HG03196 (cell line): ENCODE results near the gene GUCY1A1.

Source experiments
- ATAC-seq: cut with Tn5 transposase; IDR thresholded peaks from one replicate; pipeline ENCODE4 v1.9.1; 2021; ENCODE audit not compliant: unreplicated experiment

GUCY1A1 gene

DNA sequence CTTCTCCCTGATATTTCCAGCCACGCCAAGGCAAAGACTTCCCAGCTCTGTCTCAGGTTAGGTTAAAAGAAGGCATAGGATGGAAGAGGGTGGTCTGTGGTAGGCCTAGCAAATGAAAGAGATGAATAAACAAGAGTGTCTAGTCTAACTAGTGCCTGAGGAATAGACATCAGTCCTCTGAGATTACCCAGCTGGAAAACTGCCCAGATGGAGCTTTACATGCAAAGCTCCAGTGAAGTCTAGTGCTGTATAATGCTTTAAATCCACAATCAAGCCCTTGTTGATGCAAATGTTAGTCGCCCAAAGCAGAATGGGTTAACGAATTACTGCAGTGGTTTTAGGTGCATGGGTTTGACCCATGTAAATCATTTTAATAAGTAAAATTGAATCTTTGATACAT, 67.4 kb downstream of the GUCY1A1 start:
- no peak for ATAC-seq

DNA sequence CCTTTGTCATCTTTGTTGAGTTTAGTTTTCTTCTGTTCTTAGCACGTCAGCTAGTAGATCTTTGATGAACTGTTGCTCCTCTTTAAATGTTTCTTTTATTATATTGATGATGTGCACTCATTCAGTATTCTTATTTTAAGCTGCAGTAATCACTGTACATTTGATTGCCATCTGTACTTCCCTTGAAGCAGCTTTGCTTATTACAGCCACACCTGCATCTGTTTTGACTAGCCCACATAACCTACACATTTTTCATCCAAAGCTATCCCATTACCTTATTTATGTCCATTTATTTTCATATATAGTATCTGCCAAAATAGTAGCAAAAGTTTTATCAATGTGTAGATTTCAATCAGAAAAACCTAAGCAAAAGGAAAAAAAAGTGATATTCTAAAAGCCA, 68.3 kb downstream of the GUCY1A1 start:
- no peak for ATAC-seq

DNA sequence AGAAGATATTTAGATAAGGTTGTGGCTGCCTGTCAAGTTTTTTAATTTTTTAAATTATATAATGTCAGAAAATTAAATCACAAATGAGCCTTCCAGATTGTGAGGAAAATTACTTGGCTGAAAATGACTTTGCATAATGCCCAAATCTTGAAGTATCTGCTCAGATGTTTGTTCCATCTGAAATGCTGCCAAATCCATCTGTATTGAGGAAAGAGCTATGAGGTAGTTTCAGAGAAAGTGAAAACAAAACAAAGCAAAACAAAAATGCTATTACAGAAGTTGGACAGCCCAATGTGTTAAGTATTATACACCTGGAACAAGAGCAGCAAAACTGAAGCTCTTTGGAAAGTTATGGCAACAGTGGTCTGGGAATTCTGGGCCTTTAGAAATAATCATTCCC, 68.8 kb downstream of the GUCY1A1 start:
- no peak for ATAC-seq

DNA sequence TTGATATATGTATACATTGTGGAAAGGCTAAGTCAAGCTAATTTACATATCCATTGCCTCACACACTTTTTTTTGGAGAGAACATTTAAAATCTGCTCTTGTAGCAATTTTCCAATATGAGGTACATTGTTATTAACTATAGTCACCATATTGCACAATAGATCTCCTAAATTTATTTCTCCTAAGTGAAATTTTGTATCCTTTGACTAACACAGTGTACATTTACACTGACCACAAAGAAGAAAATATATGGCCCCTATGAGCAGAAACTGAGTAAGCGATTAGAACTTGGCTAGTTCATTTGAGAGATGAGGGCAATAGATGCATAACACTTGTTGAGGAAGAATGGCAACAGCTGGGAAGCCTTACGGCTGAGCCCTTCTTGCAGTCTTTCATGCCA, 71.9 kb downstream of the GUCY1A1 start:
- no peak for ATAC-seq

DNA sequence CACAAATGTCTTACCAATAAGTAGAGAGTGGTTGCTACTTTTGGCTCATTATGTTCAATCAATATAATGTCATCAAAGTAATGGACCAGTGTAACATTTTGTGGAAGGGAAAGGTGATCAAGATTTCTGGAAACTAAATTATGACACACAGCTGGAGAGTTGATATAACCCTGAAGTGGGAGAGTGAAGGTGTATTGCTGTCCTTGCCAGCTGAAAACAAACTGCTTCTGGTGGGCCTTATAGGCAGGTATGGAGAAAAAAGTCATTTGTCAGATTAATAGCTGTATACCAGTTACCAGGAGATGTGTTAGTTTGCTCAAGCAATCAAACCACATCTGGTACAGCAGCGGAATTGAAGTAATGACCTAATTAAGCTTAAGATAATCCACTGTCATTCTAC, 74.9 kb downstream of the GUCY1A1 start:
- ATAC-seq: no peak

DNA sequence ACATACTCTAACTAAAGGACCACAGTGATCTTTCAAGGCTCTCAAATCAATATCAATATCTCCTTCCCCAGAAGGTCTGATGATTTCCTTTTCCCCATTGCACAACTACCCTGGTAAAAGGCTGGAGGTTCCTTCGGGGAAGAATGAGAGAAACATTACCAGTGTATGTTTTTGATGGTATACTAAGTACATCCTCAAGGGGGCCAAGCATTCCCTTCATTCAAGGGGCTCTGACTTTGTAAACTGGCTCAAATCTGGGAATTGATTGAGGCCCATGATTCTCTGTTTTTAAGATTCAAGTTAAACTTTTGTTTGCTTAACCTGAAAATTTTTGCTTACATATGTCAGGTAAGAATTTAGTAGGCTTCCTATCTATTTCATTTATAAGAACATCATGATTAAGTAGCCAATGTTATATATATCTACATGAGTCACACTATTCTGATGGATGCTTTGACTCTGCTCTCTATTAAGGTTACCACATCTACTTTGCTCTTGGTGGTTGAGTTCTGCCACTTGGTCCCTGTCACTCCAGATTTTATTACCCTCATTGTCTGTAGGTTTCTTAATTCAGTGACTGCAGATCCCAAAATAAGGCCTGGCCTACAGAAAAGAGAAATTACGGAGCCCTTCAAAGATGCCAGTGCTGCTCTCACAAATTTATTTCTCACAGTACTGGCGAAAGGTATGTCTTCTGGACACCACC, 75.8 kb downstream of the GUCY1A1 start:
- ATAC-seq: no peak

DNA sequence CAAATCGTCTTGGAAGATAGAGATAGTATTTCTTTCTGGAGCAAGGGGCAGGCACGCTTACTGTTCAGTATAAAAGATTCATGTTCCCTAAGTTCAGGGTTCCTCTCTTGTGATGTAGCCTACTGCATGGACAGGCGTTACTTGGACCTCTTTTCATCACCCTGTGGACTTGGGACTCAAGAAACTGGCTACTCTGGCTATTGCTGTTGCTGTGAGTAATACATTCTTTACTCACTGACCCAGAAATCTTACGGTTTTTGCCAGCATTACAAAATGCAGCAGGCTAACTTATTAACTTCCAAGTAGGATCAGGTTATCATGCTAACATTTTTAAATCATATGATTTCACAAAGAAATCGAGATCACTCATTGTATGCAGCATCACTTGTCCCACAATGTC, 79.3 kb downstream of the GUCY1A1 start:
- no peak for ATAC-seq

DNA sequence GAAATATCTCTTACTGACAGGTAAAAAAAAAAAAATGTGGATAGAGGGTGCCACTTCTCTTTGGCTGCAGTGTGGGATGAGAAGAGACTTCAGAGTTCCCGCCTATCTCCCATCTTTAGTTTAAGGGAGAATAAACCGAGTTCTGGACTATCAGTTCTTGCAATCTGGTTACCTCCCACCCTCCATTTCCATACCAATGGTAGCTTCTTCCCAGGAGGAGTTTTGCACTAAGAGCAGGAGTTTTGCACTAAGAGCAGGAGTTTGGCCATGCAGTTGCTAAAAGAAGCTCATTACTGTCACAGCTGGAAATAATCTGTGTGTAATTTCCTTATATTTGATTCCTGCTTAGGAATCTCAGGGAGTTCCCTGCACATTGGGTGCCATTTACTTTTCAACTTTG, 81.4 kb downstream of the GUCY1A1 start:
- no peak for ATAC-seq

DNA sequence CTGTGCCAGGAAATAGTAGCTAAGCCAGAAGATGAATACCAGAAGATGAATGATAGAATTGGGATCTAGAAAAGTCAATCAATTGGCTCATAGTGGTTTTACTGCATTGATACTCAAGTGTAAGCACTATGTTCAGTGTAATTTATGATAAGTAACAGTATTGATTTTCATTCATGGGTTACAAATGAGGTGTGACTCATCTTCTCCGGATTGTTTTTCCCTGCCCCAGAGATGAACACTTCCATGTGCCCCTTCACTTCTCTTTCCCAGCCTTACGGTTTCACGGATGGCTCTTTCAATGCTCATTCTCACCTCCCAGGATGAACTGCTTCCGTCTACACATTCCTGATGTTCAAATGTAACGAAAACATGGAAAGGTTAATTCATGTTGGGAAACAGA, 82.4 kb downstream of the GUCY1A1 start:
- no peak for ATAC-seq

DNA sequence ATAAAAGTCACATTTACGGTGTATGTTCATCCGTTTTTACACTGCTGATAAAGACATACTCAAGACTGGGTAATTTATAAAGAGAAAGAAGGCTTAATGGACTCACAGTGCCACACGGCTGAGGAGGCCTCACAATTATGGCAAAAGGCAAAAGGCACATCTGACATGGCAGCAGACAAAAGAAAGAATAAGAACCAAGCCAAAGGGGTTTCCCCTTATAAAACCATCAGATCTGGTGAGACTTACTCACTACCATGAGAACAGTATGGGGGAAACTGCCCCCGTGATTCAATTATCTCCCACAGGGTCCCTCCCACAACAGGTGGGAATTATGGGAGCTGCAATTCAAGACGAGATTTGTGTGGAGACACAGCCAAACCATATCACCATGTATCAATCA, 84.9 kb downstream of the GUCY1A1 start:
- ATAC-seq: no peak

DNA sequence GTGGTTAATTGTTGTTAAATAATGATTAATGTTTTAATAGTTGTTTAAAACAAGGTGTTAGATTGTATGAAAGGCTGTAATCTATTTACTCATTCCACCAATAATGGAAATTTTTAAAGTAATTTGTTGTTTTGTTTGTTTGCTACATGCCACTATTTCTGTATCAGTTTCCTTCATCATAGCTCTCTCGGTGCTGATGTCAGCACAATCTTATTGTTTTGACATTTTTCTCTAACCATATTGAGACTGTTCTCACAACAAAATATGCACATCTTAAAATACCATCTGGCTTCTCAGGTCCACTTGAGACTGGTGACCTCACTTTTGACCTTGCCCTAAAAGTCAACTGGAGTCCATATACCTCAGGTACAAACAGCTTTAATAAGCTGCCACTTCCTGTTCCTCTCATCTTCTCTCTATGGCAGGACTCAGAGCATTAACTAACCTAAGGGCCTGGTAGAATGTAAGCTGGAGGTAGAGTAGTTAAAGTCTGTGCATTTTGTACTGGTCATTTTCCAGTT, 91.2 kb downstream of the GUCY1A1 start:
- ATAC-seq: no peak

DNA sequence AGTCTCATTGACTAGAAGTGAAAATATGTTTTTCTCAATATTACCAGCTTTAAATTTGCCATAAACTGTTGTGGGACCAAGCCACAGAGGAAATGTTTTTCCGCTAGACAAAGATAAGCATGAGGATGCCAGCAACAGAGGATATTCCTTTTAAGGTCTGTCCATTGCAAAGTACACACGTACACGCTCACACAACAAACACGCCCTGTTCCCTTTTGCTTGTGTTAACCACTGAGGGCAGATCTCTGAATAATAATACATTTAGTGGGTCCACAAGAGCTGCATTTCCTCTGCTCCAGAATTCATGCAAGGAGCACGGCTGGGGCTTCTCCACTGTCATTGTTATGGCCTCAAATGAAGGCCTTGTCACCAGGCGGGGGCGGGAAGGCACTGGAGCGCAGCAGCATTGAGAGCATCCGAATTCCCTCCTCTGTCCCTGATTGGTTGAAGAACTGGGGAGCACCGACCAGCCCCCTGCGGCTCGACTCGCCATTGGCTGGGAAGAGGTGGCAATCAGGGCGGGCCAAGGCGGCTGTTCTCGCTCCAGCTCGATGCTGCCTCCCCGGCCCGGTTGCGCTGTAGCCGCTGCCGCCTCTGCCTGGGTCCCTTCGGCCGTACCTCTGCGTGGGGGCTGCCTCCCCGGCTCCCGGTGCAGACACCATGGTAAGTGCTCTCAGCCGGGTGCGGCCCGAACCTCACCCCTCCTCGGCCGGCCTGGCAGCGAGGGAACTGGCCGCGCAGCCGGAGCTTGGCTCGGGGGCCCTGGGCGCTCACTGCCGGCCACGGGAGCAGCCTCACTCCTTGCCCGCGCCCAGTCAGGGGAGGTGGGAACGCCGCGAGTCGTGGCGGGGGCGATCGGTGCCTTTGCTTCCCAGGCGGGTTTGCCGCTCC, 92.1 kb downstream of the GUCY1A1 start, which contains the start of gene GUCY1B1:
Gene GUCY1B1, plus strand, starts transcription at position 541 of the 891 bp plus-strand sequence. Its CDS starts 120 bp downstream, at position 661.
- ATAC-seq: peak; percentile 98

DNA sequence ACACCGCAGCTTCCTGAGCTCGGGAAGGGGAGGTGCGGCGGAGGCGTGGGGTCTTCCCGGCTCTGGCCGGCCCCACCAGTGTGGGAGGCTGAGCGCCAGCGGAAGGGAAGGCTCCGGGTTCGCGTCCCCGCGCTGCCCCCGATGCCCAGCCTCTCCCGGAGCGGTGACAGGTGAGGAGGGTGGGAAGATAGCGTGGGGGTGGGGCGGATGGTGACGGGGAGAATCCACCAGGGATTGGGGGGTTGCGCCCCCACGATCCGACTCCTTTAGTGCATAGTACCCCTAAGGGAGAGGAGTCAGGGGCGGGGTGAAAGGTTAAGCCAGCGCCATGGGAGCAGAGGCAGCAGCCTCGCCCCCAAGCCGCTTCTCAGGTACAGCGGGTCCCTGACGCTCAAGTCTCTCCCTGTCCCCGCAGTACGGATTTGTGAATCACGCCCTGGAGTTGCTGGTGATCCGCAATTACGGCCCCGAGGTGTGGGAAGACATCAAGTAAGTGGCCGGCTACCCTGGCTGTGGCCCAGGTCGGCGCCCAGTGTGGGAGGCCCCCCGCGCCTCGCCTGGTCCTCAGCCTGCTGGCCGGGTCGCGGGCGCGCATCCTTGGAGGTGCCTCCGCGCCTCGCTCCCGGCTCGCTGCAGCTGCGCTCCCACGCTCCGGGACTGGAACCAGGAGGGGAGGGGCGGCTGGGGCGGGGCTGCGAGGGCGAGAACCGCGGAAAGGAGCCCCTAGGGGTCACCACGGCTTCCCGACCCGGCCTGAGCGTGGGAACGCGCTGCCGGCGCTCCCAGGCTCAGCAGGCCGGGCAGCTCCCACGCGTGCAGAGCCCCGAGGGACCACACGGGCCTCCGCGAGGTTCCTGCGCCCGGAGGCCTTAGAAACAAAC, 93.0 kb downstream of the GUCY1A1 start:
- peak; percentile 30 for ATAC-seq

DNA sequence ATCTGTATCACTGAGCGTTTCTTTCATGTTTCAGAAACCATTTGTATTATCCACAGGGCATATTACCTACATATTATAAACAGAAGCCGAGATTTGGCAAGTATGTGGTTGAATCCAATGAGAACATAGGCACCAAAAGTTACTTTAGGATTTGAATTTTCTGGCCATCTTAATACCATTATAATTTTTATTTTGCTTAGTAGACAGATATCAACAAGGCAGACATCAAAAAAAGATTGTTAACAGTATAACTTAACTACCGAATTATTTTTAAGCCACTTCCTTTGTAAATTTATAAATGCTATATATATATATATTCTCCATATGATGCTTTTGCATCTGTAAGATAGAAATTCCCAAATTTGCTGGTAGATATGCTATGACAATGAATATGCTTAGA, 94.4 kb downstream of the GUCY1A1 start:
- no peak for ATAC-seq

DNA sequence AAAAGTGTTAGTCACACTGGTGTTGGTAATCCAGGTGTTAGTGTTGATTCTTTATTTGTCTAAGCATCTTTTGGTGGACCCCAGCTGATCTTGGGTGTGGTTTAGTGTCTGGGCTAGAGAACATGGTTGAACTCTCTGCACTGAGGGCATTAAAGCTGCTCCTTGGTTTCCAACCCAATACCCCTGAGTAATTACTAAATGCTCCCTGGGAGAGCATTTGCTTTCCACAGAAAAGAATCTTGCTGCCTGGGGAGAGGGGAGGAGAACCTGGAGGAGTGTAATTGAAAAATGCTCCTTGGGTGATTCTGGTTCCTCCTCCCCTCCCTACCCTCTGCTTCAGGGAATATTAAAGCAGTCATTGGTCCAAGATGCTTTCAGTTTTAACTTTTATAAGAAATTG, 95.3 kb downstream of the GUCY1A1 start:
- no peak for ATAC-seq

DNA sequence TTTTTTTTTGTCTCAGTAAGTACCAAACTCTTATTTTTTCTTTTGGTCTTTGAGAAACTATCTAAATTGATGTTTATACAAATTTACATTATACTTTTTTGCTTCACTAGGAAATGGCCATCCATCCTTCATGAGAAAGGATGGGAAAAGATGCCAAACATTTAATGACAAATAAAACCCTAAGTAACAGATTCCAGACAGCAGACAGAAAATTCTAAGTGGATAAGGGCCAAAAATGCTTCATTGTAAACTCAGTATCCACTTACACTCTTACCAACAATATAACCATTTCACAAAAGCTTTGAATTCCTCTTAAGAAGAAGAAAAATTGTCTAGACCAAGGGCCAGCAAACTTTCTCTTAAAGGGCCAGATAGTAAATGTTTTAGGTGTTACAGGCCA, 95.7 kb downstream of the GUCY1A1 start:
- no peak for ATAC-seq

DNA sequence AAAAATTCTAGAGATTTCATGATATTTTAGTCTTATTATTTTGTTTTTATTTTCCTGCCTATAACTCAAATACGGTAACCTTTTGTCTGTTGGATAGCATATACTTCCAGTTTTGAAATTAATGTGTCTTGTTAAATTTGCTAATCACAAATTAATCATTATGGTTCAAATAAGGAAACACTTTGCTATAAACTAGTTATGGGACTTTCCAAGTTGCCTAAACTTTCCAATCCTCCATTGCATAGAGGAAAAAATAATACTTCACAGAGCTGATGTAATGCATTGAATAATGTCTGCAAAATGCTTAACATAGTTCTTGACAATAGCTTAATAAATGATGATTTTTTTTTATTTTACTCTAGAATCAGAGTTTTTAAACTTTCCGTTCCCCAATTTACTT, 96.9 kb downstream of the GUCY1A1 start:
- no peak for ATAC-seq

DNA sequence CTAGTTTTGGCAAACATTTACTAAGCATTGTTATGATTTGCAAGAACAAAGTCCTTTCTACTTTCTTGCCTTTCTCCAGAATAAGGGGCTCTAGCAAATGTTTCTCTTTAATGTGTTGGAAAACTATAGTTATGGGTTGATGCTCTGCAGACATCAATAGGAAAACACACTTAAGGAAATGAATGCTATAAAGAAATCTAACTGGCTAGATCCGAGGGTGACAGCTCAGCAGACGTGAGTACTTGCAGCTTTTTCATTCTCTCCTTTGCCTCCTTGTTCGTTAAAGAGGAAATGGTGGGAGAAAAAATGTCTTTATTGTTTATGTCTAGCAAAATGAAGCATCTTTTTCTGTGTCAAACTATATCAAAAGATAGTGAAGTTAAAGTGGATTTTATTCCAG, 98.5 kb downstream of the GUCY1A1 start:
- no peak for ATAC-seq

DNA sequence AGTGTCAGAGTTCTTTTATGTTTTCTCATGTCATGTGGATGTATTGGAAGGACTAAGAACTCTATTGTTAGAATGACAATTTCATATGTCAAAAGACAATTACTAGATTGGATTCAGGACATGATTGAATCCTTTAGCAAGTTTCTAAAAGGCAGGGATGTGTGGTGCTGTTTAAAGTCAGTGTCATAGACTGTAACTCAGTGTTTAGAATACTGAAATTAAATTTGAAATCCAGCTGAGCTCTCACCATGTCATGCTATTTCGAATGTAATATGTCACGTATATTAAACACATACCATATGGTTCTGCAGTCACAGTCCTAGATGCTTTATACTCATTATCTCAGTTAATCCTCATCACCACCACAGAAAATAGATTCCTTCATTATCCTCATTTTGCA, 100.0 kb downstream of the GUCY1A1 start:
- ATAC-seq: no peak

DNA sequence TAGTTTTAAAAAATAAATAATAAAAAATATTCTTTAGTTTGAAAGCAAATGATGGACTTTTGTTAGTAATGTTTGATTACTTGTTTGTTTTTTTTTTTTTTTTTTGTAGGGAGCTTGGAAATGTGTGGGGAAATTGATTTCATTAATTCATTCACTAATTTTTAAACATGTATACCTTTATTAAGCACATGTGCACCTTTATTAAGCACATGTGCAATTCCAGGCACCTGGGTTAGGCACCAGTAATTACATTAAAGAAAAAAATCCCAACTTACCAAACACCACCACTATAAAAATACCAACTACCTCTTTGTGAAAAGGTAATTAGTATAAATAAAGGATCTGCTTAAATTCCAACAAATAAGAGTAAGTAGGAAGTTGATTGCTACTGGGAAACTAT, 101.7 kb downstream of the GUCY1A1 start:
- ATAC-seq: no peak

DNA sequence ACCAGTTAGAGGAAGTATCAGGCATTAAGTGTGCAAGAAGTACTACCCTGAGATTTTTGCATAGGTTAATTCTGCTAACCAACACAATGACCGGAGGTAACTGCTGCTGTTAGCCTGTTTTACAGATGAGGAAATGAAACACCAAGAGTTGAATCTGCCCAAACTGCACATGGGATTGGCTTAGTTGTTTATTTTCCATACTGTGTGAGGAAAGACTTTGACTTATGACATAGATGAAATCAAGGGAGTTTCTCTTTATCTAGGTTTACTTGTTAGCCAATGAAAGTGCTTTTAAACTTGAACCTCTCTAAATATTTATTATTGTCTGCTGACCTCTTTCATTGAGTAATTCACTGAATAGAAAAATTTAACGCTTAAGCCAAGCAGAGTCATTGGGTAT, 102.4 kb downstream of the GUCY1A1 start:
- no peak for ATAC-seq
